HG03159 (cell line): Measurements from ENCODE around the gene SH3BP5L.
A peak's percentile ranks its signal among the peaks of the same experiment; 100 is the strongest.
"Not testable (repeated sequence)": the region's sequence is repeated elsewhere in the genome, so short reads cannot be mapped to it uniquely, and the experiment has no call there.

Source experiments
- ATAC-seq: cut with Tn5 transposase; IDR thresholded peaks from one replicate; pipeline ENCODE4 v1.9.1; 2021; ENCODE audit warnings: mild to moderate bottlenecking, moderate library complexity; ENCODE audit not compliant: unreplicated experiment

SH3BP5L gene

GRCh38 chr1:248811514-248812490 is 13.9 kb downstream of the SH3BP5L start:
- no peak for ATAC-seq

DNA sequence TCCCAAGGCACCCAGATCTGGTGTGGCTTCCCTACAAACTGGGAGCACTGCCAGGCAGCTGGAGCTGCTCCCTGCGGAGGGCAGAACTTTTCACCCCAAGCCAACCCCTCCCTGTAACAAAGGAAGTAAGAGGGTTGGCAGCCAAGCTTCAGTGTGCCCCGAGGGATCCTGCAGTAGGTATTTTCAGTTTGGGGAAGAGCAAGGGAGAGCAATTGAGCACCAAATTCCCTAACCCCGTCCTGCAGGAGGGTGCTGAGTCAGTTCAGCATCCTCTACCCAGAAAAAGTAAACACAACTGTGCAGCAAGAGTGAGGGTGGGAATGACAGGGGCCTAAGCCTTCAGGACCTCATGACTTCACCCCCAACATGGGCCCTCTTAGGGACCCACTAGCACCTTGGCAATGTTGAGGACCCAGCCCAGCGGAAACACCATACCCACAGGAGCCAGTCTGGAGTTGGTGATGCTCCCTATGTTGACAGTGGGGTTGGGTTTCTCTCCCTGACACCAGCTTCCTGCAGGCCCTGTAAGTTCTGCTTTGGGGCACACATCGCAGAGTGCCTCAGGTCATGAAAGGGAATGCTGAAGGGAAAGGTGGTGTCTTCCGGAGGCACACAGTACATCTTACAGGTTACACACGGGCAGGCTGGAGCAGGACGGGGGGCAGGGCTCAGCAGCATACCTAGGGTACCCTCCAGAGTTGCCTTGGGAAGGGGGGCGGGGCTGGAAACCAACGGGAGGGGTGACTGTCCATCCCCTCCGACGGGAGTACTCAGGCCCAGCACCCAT is 14.8 kb downstream of the SH3BP5L start:
- no peak for ATAC-seq

DNA sequence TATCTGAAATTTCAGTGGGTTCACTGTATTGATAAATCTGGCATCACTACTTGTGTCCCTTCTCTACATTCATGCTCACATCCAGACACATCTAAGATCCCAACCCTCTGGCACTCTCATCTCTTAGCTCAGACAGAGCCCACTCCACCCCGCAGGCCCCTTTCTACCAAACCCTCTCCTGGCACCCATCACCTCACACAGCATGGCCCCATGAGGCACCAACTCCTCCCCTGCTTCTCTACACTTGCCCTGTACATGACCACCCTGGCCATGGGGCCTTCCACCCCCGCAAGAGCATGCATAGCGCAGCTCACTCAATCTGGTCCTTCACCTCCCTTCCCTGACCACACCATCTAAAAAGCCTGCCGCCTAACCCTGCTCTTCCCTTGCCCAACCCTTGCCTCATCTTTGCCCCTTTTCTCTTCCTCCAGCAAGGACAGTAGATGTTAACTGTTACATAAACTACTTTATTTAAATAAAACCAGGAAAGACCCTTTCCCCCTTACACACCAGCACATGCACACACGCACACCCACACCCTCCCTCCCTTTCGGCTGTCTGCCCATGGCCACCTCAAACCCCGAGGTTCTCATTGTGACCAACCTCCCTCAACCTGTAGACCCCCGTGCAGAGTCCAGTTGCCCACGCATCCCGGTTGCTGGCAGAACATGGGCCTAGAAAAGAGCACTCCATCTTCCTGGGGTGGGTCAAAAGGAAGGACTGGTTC is 15.6 kb downstream of the SH3BP5L start:
- ATAC-seq, result no peak

- ATAC-seq, result no peak
These were observed 16.8 kb downstream of the SH3BP5L start for GRCh38 chr1:248808876-248809275.

DNA sequence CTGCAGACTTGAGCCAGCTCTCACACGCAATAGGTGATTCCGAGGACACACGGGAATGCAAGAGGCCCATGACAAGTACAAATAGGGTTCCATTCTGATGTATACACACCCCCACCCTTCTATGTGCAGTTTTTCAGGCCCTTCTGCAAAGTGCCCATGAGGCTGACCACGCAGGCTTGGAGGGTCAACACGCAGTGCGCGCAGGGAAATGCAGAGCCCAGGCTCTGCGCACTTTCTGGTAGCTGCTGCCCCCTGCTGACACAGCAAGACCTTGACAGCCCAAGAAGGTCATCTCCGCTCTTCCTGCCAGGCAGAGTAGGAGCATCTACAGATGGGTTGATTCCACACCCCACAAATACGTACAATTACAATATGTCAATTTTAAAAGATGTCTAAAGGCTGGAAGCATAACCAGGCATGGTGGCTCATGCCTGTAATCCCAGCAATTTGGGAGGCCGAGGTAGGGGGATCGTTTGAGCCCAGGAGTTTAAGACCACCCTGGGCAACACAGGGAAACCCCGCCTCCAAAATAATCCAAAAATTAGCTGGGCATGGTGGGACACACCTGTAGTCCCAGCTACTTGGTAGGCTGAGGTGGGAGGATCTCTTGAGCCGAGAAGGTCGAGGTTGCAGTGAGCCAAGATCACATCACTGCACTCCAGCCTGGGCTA is 18.5 kb downstream of the SH3BP5L start:
- ATAC-seq, result peak; percentile 44

DNA sequence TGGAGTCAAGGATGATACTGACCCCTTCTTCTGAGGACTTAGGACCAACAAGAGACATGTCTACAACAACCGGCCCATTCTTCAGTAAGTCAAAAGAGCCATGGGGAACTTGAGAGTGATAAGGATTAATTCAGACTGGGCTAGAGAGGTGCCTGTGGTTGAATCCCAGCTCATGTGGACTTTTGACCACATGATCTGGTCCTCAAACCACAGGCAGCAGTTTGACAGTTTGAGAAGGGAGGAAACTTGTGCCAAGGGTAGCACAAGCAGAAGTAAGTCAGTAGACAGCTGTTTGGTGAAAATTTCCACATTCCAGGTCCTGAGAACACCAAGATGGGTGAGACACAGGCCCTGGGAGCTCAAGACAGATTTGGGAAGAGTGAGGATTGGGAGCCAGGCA is 19.8 kb downstream of the SH3BP5L start:
- no peak for ATAC-seq

DNA sequence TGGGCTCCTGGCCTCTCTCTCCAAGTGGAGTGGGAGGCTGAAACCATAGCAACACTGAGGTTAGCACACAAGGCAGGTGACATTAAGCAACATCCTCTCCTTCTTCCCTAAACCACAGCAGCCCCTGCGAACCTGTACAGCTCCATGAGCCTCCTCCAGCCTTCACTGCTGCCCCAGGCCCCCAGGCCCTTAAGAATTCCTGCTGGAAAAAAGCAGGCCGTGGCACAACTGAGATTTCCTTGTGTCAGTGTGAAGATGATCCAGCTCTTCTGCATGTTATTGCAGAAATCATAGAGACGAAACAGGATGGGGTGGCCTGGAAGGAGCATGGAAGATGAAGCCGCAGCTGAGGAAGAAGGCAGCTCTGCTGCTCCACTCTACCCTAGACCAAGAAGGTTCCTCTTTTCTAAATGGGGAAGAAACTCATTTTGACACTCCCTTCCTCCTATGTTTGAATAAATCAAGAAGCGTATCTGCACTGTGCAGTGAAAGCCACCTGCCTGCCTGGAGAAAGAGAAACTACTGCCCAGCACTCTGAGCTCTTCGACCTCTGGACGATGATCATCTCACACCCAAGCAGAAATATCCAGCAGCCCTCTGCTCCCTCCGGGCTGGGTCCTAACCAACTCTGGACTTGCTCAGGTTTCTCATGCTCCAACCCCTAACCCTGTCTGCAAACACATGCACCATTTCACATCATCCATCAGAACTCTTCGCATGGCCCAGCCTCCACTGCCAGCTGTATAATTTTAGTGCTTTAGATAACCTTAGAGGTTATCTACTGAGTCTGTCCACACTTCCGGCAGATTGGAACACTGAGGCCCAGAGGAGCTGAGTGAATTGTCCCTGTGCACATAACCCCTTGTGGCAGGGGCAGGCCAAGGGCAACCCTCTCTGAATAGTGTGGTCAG is 20.7 kb downstream of the SH3BP5L start:
- peak; percentile 86 for ATAC-seq

GRCh38 chr1:248803501-248803900 is 22.2 kb downstream of the SH3BP5L start:
- ATAC-seq, result not testable (repeated sequence)

DNA sequence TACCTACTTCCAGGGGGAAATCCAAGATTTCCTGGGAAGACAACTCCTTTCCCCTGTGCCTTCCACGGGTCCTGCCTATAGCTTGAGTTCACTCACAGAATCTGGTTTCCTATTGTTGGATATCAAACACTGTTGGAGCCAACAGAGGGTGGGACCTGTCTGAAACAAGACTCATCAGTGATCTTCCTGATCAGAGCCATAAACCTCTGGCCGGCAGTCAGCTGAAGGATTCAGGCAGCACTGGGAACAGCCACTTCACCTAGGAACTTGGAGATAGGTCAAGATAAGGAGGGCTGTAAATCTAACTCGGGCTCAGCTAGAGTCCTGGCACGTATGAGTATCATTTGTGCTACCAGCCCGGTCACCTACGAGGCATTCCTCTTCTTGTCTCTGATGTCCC is 23.3 kb downstream of the SH3BP5L start:
- no peak for ATAC-seq

DNA sequence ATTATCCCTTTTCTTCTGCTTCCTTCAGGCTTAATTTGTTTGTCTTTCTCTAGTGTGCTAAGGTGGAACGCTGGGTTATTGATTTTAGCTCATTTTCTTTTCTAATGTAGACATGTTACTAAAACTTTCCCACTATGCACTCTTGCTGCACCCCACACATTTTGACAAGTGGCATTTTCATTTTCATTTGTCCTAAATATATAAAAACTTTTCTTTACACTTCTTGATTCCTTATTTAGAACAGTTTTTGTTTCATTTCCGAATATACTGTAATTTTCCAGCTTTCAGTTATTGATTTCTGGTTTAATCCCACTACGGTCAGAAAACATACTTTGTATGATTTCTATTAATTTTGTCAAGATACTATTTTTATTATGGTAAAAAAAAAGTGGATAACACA is 25.3 kb downstream of the SH3BP5L start:
- no peak for ATAC-seq

DNA sequence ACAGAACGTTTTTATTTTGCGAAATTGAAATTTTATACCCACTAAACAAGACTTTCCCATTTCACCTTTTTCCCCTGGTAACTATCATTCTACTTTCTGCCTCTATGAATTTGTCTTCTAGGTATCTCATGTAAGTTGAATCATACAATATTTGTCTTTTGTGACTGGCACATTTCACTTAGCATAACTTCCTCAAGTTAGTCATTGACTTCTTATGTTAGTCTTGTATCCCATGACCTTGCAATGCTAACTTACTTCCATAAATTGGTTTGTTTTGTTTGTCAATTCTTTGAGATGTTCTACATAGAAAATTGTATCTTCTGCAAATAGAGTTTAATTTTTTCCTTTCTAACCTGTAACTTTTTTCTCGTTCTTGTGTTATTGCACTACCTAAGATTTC is 26.9 kb downstream of the SH3BP5L start:
- ATAC-seq, result no peak

DNA sequence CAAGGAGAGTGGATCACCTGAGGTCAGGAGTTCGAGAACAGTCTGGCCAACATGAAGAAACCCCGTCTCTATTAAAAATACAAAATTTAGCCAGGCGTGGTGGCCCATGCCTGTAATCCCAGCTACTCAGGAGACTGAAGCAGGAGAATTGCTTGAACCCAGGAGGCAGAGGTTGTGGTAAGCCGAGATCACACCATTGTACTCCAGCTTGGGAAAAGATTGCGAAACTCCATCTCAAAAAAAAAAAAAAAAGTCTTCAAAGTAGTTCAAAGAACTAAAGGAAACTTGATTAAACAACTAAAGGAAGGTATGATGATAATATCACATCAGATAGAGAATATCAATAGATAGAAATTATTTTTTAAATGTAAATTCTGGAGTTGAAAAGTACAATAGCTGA is 31.1 kb downstream of the SH3BP5L start:
- not testable (repeated sequence) for ATAC-seq

GRCh38 chr1:248793592-248793991 is 32.1 kb downstream of the SH3BP5L start:
- ATAC-seq, result peak; percentile 85

GRCh38 chr1:248792342-248792741 is 33.4 kb downstream of the SH3BP5L start:
- peak; percentile 60 for ATAC-seq

- no peak for ATAC-seq
These were observed 34.7 kb downstream of the SH3BP5L start for GRCh38 chr1:248791010-248791409.

DNA sequence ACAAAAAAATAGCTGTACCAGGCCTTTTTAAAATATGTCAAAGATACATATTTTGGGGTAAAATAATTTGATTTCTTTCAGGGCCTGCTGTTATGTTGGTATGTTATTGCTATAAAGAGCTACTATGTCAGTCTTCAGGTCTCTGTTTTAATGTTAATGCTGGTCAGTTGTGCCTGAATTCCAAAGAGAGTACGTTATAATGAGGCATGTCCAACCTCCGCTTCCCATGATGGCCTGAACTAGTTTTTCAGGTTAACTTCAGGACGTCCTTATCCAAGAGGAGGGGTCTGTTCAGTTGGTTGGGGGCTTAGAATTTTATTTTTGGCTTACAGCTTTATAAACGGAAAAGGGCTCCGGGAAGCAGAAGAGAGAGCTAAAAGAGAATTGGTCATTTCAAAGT is 35.3 kb downstream of the SH3BP5L start:
- ATAC-seq, result no peak

DNA sequence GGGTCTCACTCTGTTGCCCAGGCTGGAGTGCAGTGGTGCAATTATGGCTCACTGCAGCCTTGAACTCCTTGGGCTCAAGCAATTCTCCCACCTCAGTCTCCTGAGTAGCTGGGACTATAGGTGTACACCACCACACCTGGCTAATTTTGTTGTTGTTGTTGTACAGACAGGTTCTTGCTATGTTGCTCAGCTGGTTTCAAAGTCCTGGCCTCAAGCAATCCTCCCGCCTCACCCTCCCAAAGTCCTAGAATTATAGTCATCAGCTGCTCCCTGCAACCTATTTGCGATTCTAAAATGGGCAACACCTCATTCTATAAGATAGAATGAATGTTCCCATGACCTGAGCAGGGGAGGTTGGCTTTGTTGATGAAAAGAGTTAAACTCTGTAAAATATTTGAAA is 36.4 kb downstream of the SH3BP5L start:
- ATAC-seq, result not testable (repeated sequence)

DNA sequence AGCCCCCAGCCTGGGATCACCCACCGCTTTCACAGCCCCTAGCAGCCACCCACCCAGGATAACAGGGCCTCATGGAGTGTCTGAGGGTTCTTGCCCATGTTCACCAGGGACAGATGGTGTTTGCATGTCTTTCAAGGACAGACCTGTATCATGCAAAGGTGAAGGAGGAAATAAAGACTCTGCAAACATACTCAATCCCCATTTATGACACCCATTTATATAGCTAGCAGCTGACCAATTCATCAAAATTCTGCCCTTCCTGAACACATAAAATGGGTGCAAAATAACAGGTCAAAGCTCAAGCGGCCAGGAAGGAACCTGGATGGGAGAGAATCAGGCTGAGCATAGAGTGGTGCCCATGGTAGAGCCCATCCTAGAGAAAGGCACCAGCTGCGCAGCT is 37.4 kb downstream of the SH3BP5L start:
- ATAC-seq, result no peak

- no peak for ATAC-seq
These were observed 38.3 kb downstream of the SH3BP5L start for GRCh38 chr1:248787430-248787829.

GRCh38 chr1:248786156-248786555 is 39.6 kb downstream of the SH3BP5L start:
- peak; percentile 70 for ATAC-seq
